NCI-H1048 (cell line): ENCODE data around the gene PTPRJ.
"Not testable (repeated sequence)": the region's sequence is repeated elsewhere in the genome, so short reads cannot be mapped to it uniquely, and the experiment has no call there.

ENCODE experiments used
- DNase-seq: peaks from one replicate; lab custom pipeline; 2025; lab: John Stamatoyannopoulos, UW

Gene PTPRJ

GRCh38 chr11:47980088-47980906 lies at the start of gene PTPRJ:
Gene PTPRJ (plus strand): TSS chr11:47980559. CDS start chr11:47980913, 354 bp downstream.
- no peak for DNase-seq

- DNase-seq = no peak
These were observed 47.8 kb upstream of the PTPRJ start for GRCh38 chr11:47932544-47932943.

- not testable (repeated sequence) for DNase-seq
These were observed 46.6 kb upstream of the PTPRJ start for GRCh38 chr11:47933797-47934196.

GRCh38 chr11:47938791-47939560 lies 41.4 kb upstream of the PTPRJ start:
- DNase-seq = no peak

- no peak for DNase-seq
These were observed 39.3 kb upstream of the PTPRJ start for GRCh38 chr11:47940904-47941649.

- no peak for DNase-seq
These were observed 38.3 kb upstream of the PTPRJ start for GRCh38 chr11:47941907-47942558.

GRCh38 chr11:47943721-47944586 lies 36.4 kb upstream of the PTPRJ start:
- no peak for DNase-seq

- no peak for DNase-seq
These were observed 35.7 kb upstream of the PTPRJ start for GRCh38 chr11:47944632-47945031.

- no peak for DNase-seq
These were observed 33.4 kb upstream of the PTPRJ start for GRCh38 chr11:47946682-47947559.

- no peak for DNase-seq
These were observed 32.2 kb upstream of the PTPRJ start for GRCh38 chr11:47948137-47948536.

- DNase-seq = not testable (repeated sequence)
These were observed 31.2 kb upstream of the PTPRJ start for GRCh38 chr11:47949001-47949675.

- no peak for DNase-seq
These were observed 30.0 kb upstream of the PTPRJ start for GRCh38 chr11:47950396-47950795.

GRCh38 chr11:47951504-47951903 lies 28.9 kb upstream of the PTPRJ start:
- DNase-seq = not testable (repeated sequence)

GRCh38 chr11:47955061-47955755 lies 25.2 kb upstream of the PTPRJ start:
- no peak for DNase-seq

- DNase-seq = no peak
These were observed 20.3 kb upstream of the PTPRJ start for GRCh38 chr11:47960015-47960414.

GRCh38 chr11:47961383-47961782 lies 19.0 kb upstream of the PTPRJ start:
- DNase-seq = no peak

- DNase-seq = no peak
These were observed 15.8 kb upstream of the PTPRJ start for GRCh38 chr11:47964546-47964945.
